A673 (cell line): ENCODE results near the gene OLA1.

ENCODE experiments used
- EZH2 ChIP-seq: fragments of 200-600 bp; sonication (generic); IDR thresholded peaks from 2 replicates; pipeline ENCODE4 v1.6.1; 2017; ENCODE audit warnings: borderline replicate concordance, low read depth, mild to moderate bottlenecking, mixed read lengths, antibody characterized with exemption, low read length; ENCODE audit not compliant: poor library complexity, severe bottlenecking
- TF ChIP-seq, protein P1 (sequence below): fragments of 300-800, 200-600 bp; sonication (generic); conservative IDR thresholded peaks from 2 replicates; pipeline ENCODE4 v1.5.1; 2017; ENCODE audit warnings: low read depth, mild to moderate bottlenecking, antibody characterized with exemption, low read length, moderate library complexity, mixed read lengths

DNA sequence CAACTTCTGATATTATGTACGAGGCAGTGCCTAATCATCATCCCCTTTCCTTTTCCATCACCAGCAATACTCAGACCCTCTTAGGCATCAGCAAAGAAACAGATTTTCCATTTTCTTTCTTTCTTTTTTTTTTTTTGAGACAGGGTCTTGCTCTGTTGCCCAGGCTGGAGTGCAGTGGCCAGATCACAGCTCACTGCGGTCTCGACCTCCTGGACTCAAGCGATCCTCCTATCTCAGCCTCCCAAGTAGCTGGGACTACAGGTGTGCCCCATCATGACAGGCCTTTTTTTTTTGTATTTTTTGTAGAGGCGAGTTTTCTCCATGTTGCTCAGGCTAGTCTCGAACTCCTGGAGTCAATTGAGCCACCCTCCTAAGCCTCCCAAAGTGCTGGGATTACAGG lies 5.9 kb upstream of the OLA1 start:
- TF ChIP-seq, protein P1, sequence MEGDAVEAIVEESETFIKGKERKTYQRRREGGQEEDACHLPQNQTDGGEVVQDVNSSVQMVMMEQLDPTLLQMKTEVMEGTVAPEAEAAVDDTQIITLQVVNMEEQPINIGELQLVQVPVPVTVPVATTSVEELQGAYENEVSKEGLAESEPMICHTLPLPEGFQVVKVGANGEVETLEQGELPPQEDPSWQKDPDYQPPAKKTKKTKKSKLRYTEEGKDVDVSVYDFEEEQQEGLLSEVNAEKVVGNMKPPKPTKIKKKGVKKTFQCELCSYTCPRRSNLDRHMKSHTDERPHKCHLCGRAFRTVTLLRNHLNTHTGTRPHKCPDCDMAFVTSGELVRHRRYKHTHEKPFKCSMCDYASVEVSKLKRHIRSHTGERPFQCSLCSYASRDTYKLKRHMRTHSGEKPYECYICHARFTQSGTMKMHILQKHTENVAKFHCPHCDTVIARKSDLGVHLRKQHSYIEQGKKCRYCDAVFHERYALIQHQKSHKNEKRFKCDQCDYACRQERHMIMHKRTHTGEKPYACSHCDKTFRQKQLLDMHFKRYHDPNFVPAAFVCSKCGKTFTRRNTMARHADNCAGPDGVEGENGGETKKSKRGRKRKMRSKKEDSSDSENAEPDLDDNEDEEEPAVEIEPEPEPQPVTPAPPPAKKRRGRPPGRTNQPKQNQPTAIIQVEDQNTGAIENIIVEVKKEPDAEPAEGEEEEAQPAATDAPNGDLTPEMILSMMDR, result no peak
- no peak for TF ChIP-seq EZH2
